Astrocyte (in vitro differentiated cells and primary cell): ENCODE measurements around the gene HMGB1.
"Not testable (repeated sequence)": the region's sequence is repeated elsewhere in the genome, so short reads cannot be mapped to it uniquely, and the experiment has no call there.

ENCODE experiments used
- EZH2 ChIP-seq: IDR thresholded peaks from 2 replicates; pipeline ENCODE4 v1.6.1; 2012; ENCODE audit warnings: mild to moderate bottlenecking, low read length, inconsistent platforms; ENCODE audit not compliant: insufficient read depth
- TF ChIP-seq, protein P1 (sequence below): IDR thresholded peaks from 2 replicates; pipeline ENCODE4 v1.5.1; 2011; ENCODE audit warnings: low read depth, mild to moderate bottlenecking, inconsistent platforms, low read length, moderate library complexity; ENCODE audit not compliant: insufficient read depth

DNA sequence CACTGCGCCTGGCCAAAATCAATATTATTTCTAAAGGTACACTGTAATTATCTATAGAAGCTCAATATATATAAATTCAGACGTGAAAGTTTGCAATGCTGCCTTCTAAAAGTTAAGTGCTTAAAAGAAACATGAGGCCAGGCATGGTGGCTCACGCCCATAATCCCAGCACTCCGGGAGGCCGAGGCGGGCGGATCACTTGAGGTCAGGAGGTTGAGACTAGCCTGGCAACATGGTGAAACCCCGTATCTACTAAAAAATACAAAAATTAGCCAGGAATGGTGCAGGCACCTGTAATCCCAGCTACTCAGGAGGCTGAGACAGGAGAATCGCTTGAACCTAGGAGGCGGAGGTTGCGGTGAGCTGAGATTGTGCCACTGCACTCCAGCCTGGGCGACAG is 14.3 kb downstream of the HMGB1 start:
- TF ChIP-seq, protein P1, sequence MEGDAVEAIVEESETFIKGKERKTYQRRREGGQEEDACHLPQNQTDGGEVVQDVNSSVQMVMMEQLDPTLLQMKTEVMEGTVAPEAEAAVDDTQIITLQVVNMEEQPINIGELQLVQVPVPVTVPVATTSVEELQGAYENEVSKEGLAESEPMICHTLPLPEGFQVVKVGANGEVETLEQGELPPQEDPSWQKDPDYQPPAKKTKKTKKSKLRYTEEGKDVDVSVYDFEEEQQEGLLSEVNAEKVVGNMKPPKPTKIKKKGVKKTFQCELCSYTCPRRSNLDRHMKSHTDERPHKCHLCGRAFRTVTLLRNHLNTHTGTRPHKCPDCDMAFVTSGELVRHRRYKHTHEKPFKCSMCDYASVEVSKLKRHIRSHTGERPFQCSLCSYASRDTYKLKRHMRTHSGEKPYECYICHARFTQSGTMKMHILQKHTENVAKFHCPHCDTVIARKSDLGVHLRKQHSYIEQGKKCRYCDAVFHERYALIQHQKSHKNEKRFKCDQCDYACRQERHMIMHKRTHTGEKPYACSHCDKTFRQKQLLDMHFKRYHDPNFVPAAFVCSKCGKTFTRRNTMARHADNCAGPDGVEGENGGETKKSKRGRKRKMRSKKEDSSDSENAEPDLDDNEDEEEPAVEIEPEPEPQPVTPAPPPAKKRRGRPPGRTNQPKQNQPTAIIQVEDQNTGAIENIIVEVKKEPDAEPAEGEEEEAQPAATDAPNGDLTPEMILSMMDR = not testable (repeated sequence)
- not testable (repeated sequence) for TF ChIP-seq EZH2
